ENCODE data around the gene SMYD3.

The SMYD3 gene

GRCh38 chr1:245707941-245708340 is 799.1 kb downstream of the SMYD3 start:
- DNase-seq (ENCODE audit: low read depth): no peak
- peaks cover 2% of the 10 kb centered on the region for H3K36me3 ChIP-seq (ENCODE audit: control insufficient read depth, insufficient read depth, low read length, severe bottlenecking)
- H3K9me3 ChIP-seq (ENCODE audit: control insufficient read depth, low read length): no peaks in the 10 kb centered on the region
- H3K4me1 ChIP-seq (ENCODE audit: control insufficient read depth, insufficient read depth, low read length): peaks cover 11% of the 10 kb centered on the region
- no peaks in the 10 kb centered on the region for H3K27me3 ChIP-seq (replicated peaks; ENCODE audit: control insufficient read depth, insufficient read depth, low read length)
- no peak overlapping the region for H3K9ac ChIP-seq (ENCODE audit: low read length)
- H3K4me3 ChIP-seq (ENCODE audit: low read length): no peak overlapping the region

DNA sequence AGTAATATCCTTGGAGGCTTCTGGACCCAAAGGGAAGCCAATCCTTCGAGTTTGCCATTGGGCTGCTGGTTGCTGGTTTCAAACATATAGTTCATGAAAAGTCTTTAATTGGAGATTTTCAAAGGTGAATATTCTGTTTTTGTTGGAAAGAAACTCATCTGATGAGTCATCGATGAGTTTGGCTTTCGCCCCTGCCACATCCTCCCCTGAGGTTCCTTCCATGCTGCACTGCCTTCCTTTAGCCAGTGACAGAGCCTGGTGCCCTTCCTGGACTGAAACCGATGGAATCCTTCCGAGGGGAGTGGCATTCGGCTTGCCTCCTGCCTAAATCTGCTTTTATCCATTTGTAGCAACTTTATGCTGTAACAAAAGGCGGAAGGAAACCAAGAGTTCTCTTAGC is 802.3 kb downstream of the SMYD3 start:
- H3K4me1 ChIP-seq (ENCODE audit: control insufficient read depth, insufficient read depth, low read length): peaks cover 11% of the 10 kb centered on the region
- no peak overlapping the region for H3K4me3 ChIP-seq (ENCODE audit: low read length)
- no peaks in the 10 kb centered on the region for H3K9me3 ChIP-seq (ENCODE audit: control insufficient read depth, low read length)
- no peak overlapping the region for H3K9ac ChIP-seq (ENCODE audit: low read length)
- peaks cover 6% of the 10 kb centered on the region for H3K36me3 ChIP-seq (ENCODE audit: control insufficient read depth, insufficient read depth, low read length, severe bottlenecking)
- no peaks in the 10 kb centered on the region for H3K27me3 ChIP-seq (replicated peaks; ENCODE audit: control insufficient read depth, insufficient read depth, low read length)
- no peak for DNase-seq (ENCODE audit: low read depth)

- no peak for DNase-seq (ENCODE audit: low read depth)
- Histone ChIP-seq H3K4me1 (ENCODE audit: control insufficient read depth, insufficient read depth, low read length) (peaks cover 11% of the 10 kb centered on the region), H3K36me3 (ENCODE audit: control insufficient read depth, insufficient read depth, low read length, severe bottlenecking) (peaks cover 6% of the 10 kb centered on the region), H3K9me3 (ENCODE audit: control insufficient read depth, low read length) (no peaks in the 10 kb centered on the region), H3K9ac (ENCODE audit: low read length) (no peak overlapping the region), H3K4me3 (ENCODE audit: low read length) (no peak overlapping the region), H3K27me3 (replicated peaks; ENCODE audit: control insufficient read depth, insufficient read depth, low read length) (no peaks in the 10 kb centered on the region)
Observed at GRCh38 chr1:245704341-245704740, 802.7 kb downstream of the SMYD3 start.

DNA sequence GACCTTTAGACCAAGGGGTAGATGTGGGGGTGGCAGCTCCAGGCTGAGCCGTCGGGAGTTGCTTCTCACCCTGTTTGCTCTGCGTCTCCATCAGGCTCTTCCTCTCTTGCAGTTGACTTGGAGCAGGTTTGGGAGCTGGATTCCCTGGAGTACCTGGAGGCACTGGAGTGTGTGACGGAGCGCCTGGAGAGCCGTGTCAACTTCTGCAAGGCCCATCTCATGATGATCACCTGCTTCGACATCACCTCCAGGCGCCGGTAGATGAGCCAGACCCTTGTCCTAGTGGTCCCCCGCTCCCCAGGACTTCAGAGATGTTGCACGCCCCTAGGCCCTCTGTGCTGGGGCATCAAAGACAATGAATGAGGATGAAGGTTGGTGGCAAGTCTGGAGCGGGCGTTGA is 804.7 kb downstream of the SMYD3 start:
- Histone ChIP-seq H3K36me3 (ENCODE audit: control insufficient read depth, insufficient read depth, low read length, severe bottlenecking) (peaks cover 6% of the 10 kb centered on the region), H3K4me3 (ENCODE audit: low read length) (no peak overlapping the region), H3K9me3 (ENCODE audit: control insufficient read depth, low read length) (no peaks in the 10 kb centered on the region), H3K4me1 (ENCODE audit: control insufficient read depth, insufficient read depth, low read length) (peaks cover 11% of the 10 kb centered on the region), H3K27me3 (replicated peaks; ENCODE audit: control insufficient read depth, insufficient read depth, low read length) (no peaks in the 10 kb centered on the region), H3K9ac (ENCODE audit: low read length) (no peak overlapping the region)
- no peak for DNase-seq (ENCODE audit: low read depth)

GRCh38 chr1:245701631-245702030 is 805.4 kb downstream of the SMYD3 start:
- DNase-seq (ENCODE audit: low read depth): no peak
- Histone ChIP-seq H3K27me3 (replicated peaks; ENCODE audit: control insufficient read depth, insufficient read depth, low read length) (no peaks in the 10 kb centered on the region), H3K4me3 (ENCODE audit: low read length) (no peak overlapping the region), H3K4me1 (ENCODE audit: control insufficient read depth, insufficient read depth, low read length) (peaks cover 11% of the 10 kb centered on the region), H3K9ac (ENCODE audit: low read length) (no peak overlapping the region), H3K36me3 (ENCODE audit: control insufficient read depth, insufficient read depth, low read length, severe bottlenecking) (peaks cover 6% of the 10 kb centered on the region), H3K9me3 (ENCODE audit: control insufficient read depth, low read length) (no peaks in the 10 kb centered on the region)

DNA sequence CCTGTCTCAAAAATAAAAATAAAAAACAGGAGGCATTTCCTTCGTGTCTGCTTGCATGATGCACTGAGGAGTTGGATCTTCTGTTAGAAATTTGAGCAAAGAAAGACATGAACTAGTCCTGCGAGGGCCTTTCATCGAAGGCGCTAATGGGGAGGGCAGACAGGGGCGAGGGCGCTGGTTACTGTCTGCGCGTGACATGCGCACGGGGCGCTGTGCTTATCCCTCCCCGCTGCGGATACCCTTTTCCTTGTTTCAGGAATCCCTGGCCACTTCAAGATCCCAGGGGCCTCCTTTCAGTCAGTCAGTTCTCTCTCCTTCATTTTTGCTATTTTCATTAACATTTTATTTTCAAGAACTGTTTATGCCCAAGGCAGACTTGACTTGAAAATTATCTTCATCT is 806.4 kb downstream of the SMYD3 start:
- Histone ChIP-seq H3K36me3 (ENCODE audit: control insufficient read depth, insufficient read depth, low read length, severe bottlenecking) (peaks cover 6% of the 10 kb centered on the region), H3K4me1 (ENCODE audit: control insufficient read depth, insufficient read depth, low read length) (peaks cover 11% of the 10 kb centered on the region), H3K27me3 (replicated peaks; ENCODE audit: control insufficient read depth, insufficient read depth, low read length) (no peaks in the 10 kb centered on the region), H3K9ac (ENCODE audit: low read length) (no peak overlapping the region), H3K4me3 (ENCODE audit: low read length) (no peak overlapping the region), H3K9me3 (ENCODE audit: control insufficient read depth, low read length) (peaks cover 6% of the 10 kb centered on the region)
- DNase-seq (ENCODE audit: low read depth): no peak

Data from adipocyte (in vitro differentiated cells).